IMR-90 (cell line): ENCODE data around the gene PRR5L. TPM values are rescaled to one million over a fixed set of nuclear protein-coding genes. Genes with fewer than 3 reads are reported as not detected.

ENCODE experiments used
- ATAC-seq: fragments of 200-7000 bp; cut with Tn5 transposase; 2 replicates; pipeline ENCODE4 v1.9.1; 2020; ENCODE audit warnings: low read depth, mild to moderate bottlenecking, moderate library complexity
- BruUV-seq: library from RNA; stranded (reverse); fragments of 400-500 nt; replicated peaks from 2 replicates; lab custom pipeline; 2021; lab: Mats Ljungman, UMichigan
- CTCF ChIA-PET: fragments of 300-600 bp; formaldehyde crosslinking; extraction: SDS; loops from one replicate; lab custom pipeline; 2021; ENCODE audit warnings: antibody characterized with exemption; lab: Yijun Ruan, JAX
- POLR2A ChIA-PET: fragments of 300-600 bp; sonication (Branson Sonifier 250); formaldehyde crosslinking; loops from one replicate; lab custom pipeline; 2022; ENCODE audit warnings: antibody characterized with exemption; ENCODE audit not compliant: unreplicated experiment; lab: Charles Lee
- DNase-seq: peaks from one replicate; pipeline ENCODE4 v3.0.0; 2013
- H2AFZ ChIP-seq: replicated peaks from 2 replicates; pipeline ENCODE3; 2013; ENCODE audit warnings: low read length, mild to moderate bottlenecking; ENCODE audit not compliant: poor library complexity
- H2AK5ac ChIP-seq: 2 replicates; pipeline ENCODE4 v1.6.1; 2013; ENCODE audit warnings: low read depth, low read length, inconsistent platforms
- H2AK9ac ChIP-seq: replicated peaks from 2 replicates; pipeline ENCODE3; 2013; ENCODE audit warnings: mild to moderate bottlenecking, low read depth, low read length, moderate library complexity; ENCODE audit not compliant: poor library complexity
- H2BK120ac ChIP-seq: 2 replicates; pipeline ENCODE4 v1.6.1; 2013; ENCODE audit warnings: low read depth, low read length, inconsistent platforms
- H2BK15ac ChIP-seq: 3 replicates; pipeline ENCODE4 v1.6.1; 2013; ENCODE audit warnings: low read depth, low read length, inconsistent platforms
- H2BK20ac ChIP-seq: 2 replicates; pipeline ENCODE4 v1.6.1; 2013; ENCODE audit warnings: low read depth, mild to moderate bottlenecking, inconsistent platforms, low read length, moderate library complexity
- H2BK5ac ChIP-seq: 2 replicates; pipeline ENCODE4 v1.6.1; 2013; ENCODE audit warnings: mild to moderate bottlenecking, low read depth, low read length, inconsistent platforms; ENCODE audit not compliant: poor library complexity, severe bottlenecking
- H3K14ac ChIP-seq: replicated peaks from 2 replicates; pipeline ENCODE4 v1.6.1; 2013; ENCODE audit warnings: low read depth, low read length, inconsistent platforms
- H3K18ac ChIP-seq: 2 replicates; pipeline ENCODE4 v1.6.1; 2013; ENCODE audit warnings: low read depth, low read length, control low read depth
- H3K23ac ChIP-seq: 2 replicates; pipeline ENCODE4 v1.6.1; 2013; ENCODE audit warnings: low read depth, low read length, inconsistent platforms
- H3K27ac ChIP-seq: 2 replicates; pipeline ENCODE4 v1.5.1; 2013; ENCODE audit warnings: mild to moderate bottlenecking, control low read depth, low read length; ENCODE audit not compliant: insufficient read depth
- H3K27me3 ChIP-seq: 2 replicates; pipeline ENCODE4 v1.6.1; 2013; ENCODE audit warnings: low read length; ENCODE audit not compliant: control insufficient read depth, insufficient read depth
- H3K36me3 ChIP-seq: 2 replicates; pipeline ENCODE4 v1.6.1; 2013; ENCODE audit warnings: low read length, mixed read lengths; ENCODE audit not compliant: control insufficient read depth, insufficient read depth
- H3K4ac ChIP-seq: 2 replicates; pipeline ENCODE4 v1.6.1; 2013; ENCODE audit warnings: low read depth, low read length, inconsistent platforms
- H3K4me1 ChIP-seq: 2 replicates; pipeline ENCODE4 v1.6.1; 2013; ENCODE audit warnings: low read length, mixed read lengths; ENCODE audit not compliant: control insufficient read depth, insufficient read depth
- H3K4me2 ChIP-seq: 2 replicates; pipeline ENCODE4 v1.6.1; 2013; ENCODE audit warnings: low read depth, mild to moderate bottlenecking, control low read depth, low read length, moderate library complexity
- H3K4me3 ChIP-seq: 2 replicates; pipeline ENCODE4 v1.5.1; 2013; ENCODE audit warnings: low read depth, mild to moderate bottlenecking, control low read depth, low read length, moderate library complexity; ENCODE audit not compliant: insufficient read depth
- H3K56ac ChIP-seq: 2 replicates; pipeline ENCODE4 v1.6.1; 2013; ENCODE audit warnings: low read length, inconsistent platforms; ENCODE audit not compliant: insufficient read depth; ENCODE audit errors: extremely low read depth
- H3K79me1 ChIP-seq, 2 experiments: 2 replicates each; pipeline ENCODE4 v1.6.1; 2013; ENCODE audit warnings: low read length in 2 of 2, inconsistent platforms in 1 of 2, low read depth in 1 of 2
- H3K9ac ChIP-seq: 2 replicates; pipeline ENCODE4 v1.6.1; 2013; ENCODE audit warnings: low read depth, low read length, control low read depth
- H3K9me1 ChIP-seq: 2 replicates; pipeline ENCODE4 v1.6.1; 2013; ENCODE audit warnings: low read length, inconsistent platforms; ENCODE audit not compliant: insufficient read depth
- H3K9me3 ChIP-seq: 2 replicates; pipeline ENCODE4 v1.6.1; 2013; ENCODE audit warnings: low read length; ENCODE audit not compliant: control insufficient read depth, insufficient read depth
- H4K20me1 ChIP-seq: 2 replicates; pipeline ENCODE4 v1.6.1; 2013; ENCODE audit warnings: low read length, inconsistent platforms; ENCODE audit not compliant: insufficient read depth
- H4K5ac ChIP-seq: 2 replicates; pipeline ENCODE4 v1.6.1; 2013; ENCODE audit warnings: mild to moderate bottlenecking, low read depth, low read length, control low read depth
- H4K8ac ChIP-seq, 2 experiments: 2 replicates each; pipeline ENCODE4 v1.6.1; 2013; ENCODE audit warnings: low read depth in 2 of 2, low read length in 2 of 2, control low read depth in 1 of 2, inconsistent platforms in 1 of 2
- H4K91ac ChIP-seq: 2 replicates; pipeline ENCODE4 v1.6.1; 2013; ENCODE audit warnings: low read depth, low read length, inconsistent platforms; ENCODE audit not compliant: insufficient read depth
- BHLHE40 ChIP-seq: fragments of 150-350 bp; IDR thresholded peaks from 2 replicates; pipeline ENCODE4 v1.6.1; 2016; ENCODE audit warnings: mild to moderate bottlenecking, low read depth, low read length
- CEBPB ChIP-seq: IDR thresholded peaks from 2 replicates; pipeline ENCODE4 v1.6.1; 2012; ENCODE audit warnings: low read depth, low read length, improper control_type of control experiment
- CTCF ChIP-seq: conservative IDR thresholded peaks from 2 replicates; pipeline ENCODE4 v1.5.1; 2012; ENCODE audit warnings: mild to moderate bottlenecking, low read depth, low read length, improper control_type of control experiment
- FOS ChIP-seq: fragments of 150-350 bp; IDR thresholded peaks from 2 replicates; pipeline ENCODE4 v1.6.1; 2016; ENCODE audit warnings: low read depth, low read length
- MAZ ChIP-seq: IDR thresholded peaks from 2 replicates; pipeline ENCODE4 v1.6.1; 2012; ENCODE audit warnings: low read depth, mild to moderate bottlenecking, low read length, improper control_type of control experiment, moderate library complexity, borderline replicate concordance
- MXI1 ChIP-seq: IDR thresholded peaks from 2 replicates; pipeline ENCODE4 v1.6.1; 2012; ENCODE audit warnings: low read depth, mild to moderate bottlenecking, low read length, moderate library complexity, borderline replicate concordance
- POLR2A ChIP-seq: IDR thresholded peaks from 2 replicates; pipeline ENCODE4 v1.6.1; 2012; ENCODE audit warnings: mild to moderate bottlenecking, low read depth, low read length
- RAD21 ChIP-seq: IDR thresholded peaks from 2 replicates; pipeline ENCODE4 v1.6.1; 2012; ENCODE audit warnings: low read length, improper control_type of control experiment
- RCOR1 ChIP-seq: IDR thresholded peaks from 2 replicates; pipeline ENCODE4 v1.6.1; 2012; ENCODE audit warnings: mild to moderate bottlenecking, low read length, improper control_type of control experiment; ENCODE audit not compliant: insufficient replicate concordance
- SMC3 ChIP-seq: fragments of 150-350 bp; IDR thresholded peaks from 2 replicates; pipeline ENCODE4 v1.6.1; 2016; ENCODE audit warnings: low read depth, mild to moderate bottlenecking, antibody characterized with exemption, low read length, moderate library complexity
- WGBS, 2 experiments: methylation state at CpG; one replicate each; pipeline versions ENCODE4 v1.1.5 to v1.1.7; 2013; ENCODE audit warnings: missing lambda C conversion rate in 2 of 2; ENCODE audit not compliant: insufficient read length in 1 of 2; ENCODE audit errors: extremely low coverage in 2 of 2; 5-methylcytosine and 5-hydroxymethylcytosine counted together
- dilution Hi-C: fragments of 300-500 bp; cut with HindIII; formaldehyde crosslinking; loops from one replicate; pipeline ENCODE4 v1.14.3; 2018; ENCODE audit warnings: low sequenced_read_pairs; ENCODE audit not compliant: unreplicated experiment
- in situ Hi-C: fragments of 300-500 bp; cut with MboI; formaldehyde crosslinking; loops from 3 replicates; pipeline ENCODE4 v1.14.3; 2019; ENCODE audit warnings: low sequenced_read_pairs, inconsistent platforms, mixed read lengths
- intact Hi-C: fragments of 100-400 bp; cut with micrococcal nuclease; formaldehyde crosslinking; loops from 2 replicates; pipeline ENCODE4 v1.10.0; 2022
- polyA plus RNA-seq, 3 experiments: library from polyadenylated mRNA; depleted of rRNA; stranded (reverse); fragments of >200 nt; gene quantifications; 2 replicates each; pipeline ENCODE4 v1.2.3, GENCODE V29; 2012; ENCODE audit warnings: low replicate concordance in 1 of 3
- total RNA-seq: library from RNA; depleted of rRNA; stranded (reverse); fragments of >200 nt; gene quantifications from 2 replicates; pipeline ENCODE4 v1.2.3, GENCODE V29; 2012
- TF ChIP-seq, protein P1 (sequence below): fragments of 150-350 bp; IDR thresholded peaks from 2 replicates; pipeline ENCODE4 v1.6.1; 2016; ENCODE audit warnings: low read depth, mild to moderate bottlenecking, low read length, moderate library complexity, borderline replicate concordance

Gene PRR5L
- total and polyA plus RNA-seq, 2 of the 4 experiments (the other 2 are of a cell fraction), result 2.9 to 3.6 TPM

DNA sequence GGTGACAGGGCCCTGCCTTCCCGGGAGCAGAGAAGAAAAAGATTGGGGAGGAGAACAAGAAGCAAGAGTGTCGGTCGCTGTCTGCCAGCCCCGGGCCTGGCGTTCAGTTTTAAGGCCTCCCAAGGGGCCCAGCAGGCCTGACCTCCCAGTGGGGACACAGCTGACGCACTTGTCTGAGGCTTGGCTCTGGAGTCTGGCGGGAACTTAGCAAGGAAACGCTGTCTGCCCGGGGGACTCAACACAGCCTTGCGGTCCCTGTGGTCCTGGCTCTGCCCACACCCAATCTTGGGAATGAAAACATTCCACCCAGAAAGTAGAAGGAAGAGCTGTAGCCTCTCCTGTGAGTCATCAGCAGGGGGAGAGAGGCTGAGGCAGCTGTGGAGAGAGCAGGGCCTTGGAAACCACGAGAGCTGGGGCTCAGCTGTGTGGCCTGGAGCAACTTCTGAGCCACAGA is 159.6 kb downstream of the PRR5L start:
- no TSS peak for BruUV-seq
- peak overlapping the region; percentile 92 for H2AK9ac ChIP-seq

More for the DNA sequence above, 159.6 kb downstream of the PRR5L start:
- TF ChIP-seq SMC3, result peak; percentile 15; the same call in 1 of the 2 replicates
- TF ChIP-seq CTCF, result no peak
- TF ChIP-seq FOS, result peak; percentile 87
- peak; percentile 58 for TF ChIP-seq POLR2A
- TF ChIP-seq MAZ, result peak; percentile 61; the same call in 1 of the 2 replicates
- TF ChIP-seq BHLHE40, result no peak
- no peak for TF ChIP-seq RCOR1
- TF ChIP-seq, protein P1, sequence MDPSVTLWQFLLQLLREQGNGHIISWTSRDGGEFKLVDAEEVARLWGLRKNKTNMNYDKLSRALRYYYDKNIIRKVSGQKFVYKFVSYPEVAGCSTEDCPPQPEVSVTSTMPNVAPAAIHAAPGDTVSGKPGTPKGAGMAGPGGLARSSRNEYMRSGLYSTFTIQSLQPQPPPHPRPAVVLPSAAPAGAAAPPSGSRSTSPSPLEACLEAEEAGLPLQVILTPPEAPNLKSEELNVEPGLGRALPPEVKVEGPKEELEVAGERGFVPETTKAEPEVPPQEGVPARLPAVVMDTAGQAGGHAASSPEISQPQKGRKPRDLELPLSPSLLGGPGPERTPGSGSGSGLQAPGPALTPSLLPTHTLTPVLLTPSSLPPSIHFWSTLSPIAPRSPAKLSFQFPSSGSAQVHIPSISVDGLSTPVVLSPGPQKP, result no peak
- peak; percentile 69; the same call in 1 of the 2 replicates for TF ChIP-seq MXI1
- peak; percentile 38 for TF ChIP-seq RAD21
- TF ChIP-seq CEBPB, result 0 out of 2 replicates have a peak, but pooled peaks have one; percentile 11
- Histone ChIP-seq H3K4me2 (peak overlapping the region; percentile 1; the same call in 1 of the 2 replicates), H4K20me1 (no peaks in the 10 kb centered on the region), H3K79me1 (peaks cover 0 to 9% of the 10 kb centered on the region in 2 experiments; a peak in 1 of 4 replicates), H3K27me3 (no peaks in the 10 kb centered on the region), H3K36me3 (no peaks in the 10 kb centered on the region), H3K9me3 (no peaks in the 10 kb centered on the region), H3K4me1 (peaks cover 34% of the 10 kb centered on the region), H4K5ac (peak overlapping the region; percentile 94), H3K9ac (peak overlapping the region; percentile 65), H2AFZ (peak overlapping the region; percentile 95), H4K8ac (peak overlapping the region; percentile 92 to 96), H2AK5ac (peak overlapping the region; percentile 97), H3K4me3 (no peak overlapping the region), H2BK120ac (peak overlapping the region; percentile 97), H3K23ac (peak overlapping the region; percentile 89), H3K4ac (peak overlapping the region; percentile 98), H4K91ac (peak overlapping the region; percentile 99), H3K9me1 (peaks cover 38% of the 10 kb centered on the region), H2BK15ac (peak overlapping the region; percentile 98; the same call in 2 of the 3 replicates), H3K18ac (peak overlapping the region; percentile 89), H3K27ac (peak overlapping the region; percentile 95), H2BK20ac (peak overlapping the region; percentile 95), H2BK5ac (peak overlapping the region; percentile 96), H3K14ac (peak overlapping the region; percentile 96), H3K56ac (peak overlapping the region; percentile 97)
- peak; percentile 96 for ATAC-seq
- WGBS, 2 experiments, result 6% methylated on average over 6 of the region's 11 CpGs; no CpG with 5 or more reads in 1 of the 2 experiments
- peak; percentile 98 for DNase-seq
- intact Hi-C loops, result loop anchor here (5.0 kb wide), 1 partner anchor 78 kb away; no protein-coding TSS in a partner anchor
- in situ Hi-C loops, result loop anchor here (25.0 kb wide), 1 partner anchor 843 kb away; the partner anchor contains the start of gene FJX1
- ChIA-PET POLR2A (interaction anchor here (0.6 to 0.7 kb wide), 3 partner anchors 34 to 50 kb away, joined by 3 to 10 read pairs (median 4); no protein-coding TSS in a partner anchor), CTCF (interaction anchor here (2.5 kb wide), 1 partner anchor 23 kb away, joined by 10 read pairs; no protein-coding TSS in a partner anchor)
- dilution Hi-C loops, result no loop called here
